ENCODE results near the gene PCDH15.

The PCDH15 gene

DNA sequence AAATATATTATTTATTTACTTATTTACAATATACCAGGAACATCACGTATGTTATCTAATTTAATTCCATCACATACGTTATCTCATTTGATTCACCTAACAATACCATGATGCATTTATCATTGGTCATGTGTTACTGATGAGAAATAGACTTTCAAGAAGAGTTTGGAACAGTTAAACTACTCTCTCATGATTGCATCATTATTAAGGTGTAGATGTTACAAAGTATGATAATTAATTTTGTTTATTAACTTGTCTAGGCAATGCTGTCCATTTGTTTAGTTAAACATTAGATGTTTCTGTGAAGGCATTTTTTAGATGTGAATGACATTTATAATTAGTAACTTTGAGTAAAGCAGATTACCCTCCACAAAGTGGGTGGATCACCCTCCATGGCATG, 32.0 kb upstream of the PCDH15 start:
- H3K14ac ChIP-seq (ENCODE audit: low read length): no peak overlapping the region
- H3K4me2 ChIP-seq (ENCODE audit: low read length): no peak overlapping the region
- H3K4me1 ChIP-seq (ENCODE audit: control insufficient read depth in 1 of 2, insufficient read depth in 2 of 2, low read length in 2 of 2): no peaks in the 10 kb centered on the region
- no peak overlapping the region for H3K4me3 ChIP-seq (ENCODE audit: low read depth, low read length)
- no peak overlapping the region for H4K12ac ChIP-seq (ENCODE audit: low read depth, low read length)
- no peaks in the 10 kb centered on the region for H3K9me3 ChIP-seq (ENCODE audit: insufficient read depth, low read depth, low read length)
- no peak overlapping the region for H3K18ac ChIP-seq (ENCODE audit: low read length)
- H2BK120ac ChIP-seq (ENCODE audit: insufficient read depth, low read length, poor library complexity): no peak overlapping the region
- no peak overlapping the region for H2AK5ac ChIP-seq (ENCODE audit: low read length)
- H2AFZ ChIP-seq (ENCODE audit: insufficient read depth, low read length, poor library complexity): no peak overlapping the region
- no peaks in the 10 kb centered on the region for H3K79me2 ChIP-seq (ENCODE audit: control insufficient read depth, insufficient read depth, low read length, poor library complexity)
- no peaks in the 10 kb centered on the region for H3K27me3 ChIP-seq (ENCODE audit: insufficient read depth, low read length)
- no peaks in the 10 kb centered on the region for H3K79me1 ChIP-seq (ENCODE audit: low read length)
- no peak overlapping the region for H3K4ac ChIP-seq (ENCODE audit: low read depth, low read length)
- WGBS (ENCODE audit: extremely low coverage, insufficient coverage, insufficient read length): no CpG with 5 or more reads among the region's 2 CpGs
- no peak overlapping the region for H2BK5ac ChIP-seq (ENCODE audit: low read depth, low read length, poor library complexity)
- H4K91ac ChIP-seq (ENCODE audit: low read depth, low read length): no peak overlapping the region
- no peak overlapping the region for H2BK12ac ChIP-seq (ENCODE audit: low read length)
- H3K23ac ChIP-seq (ENCODE audit: low read length): no peak overlapping the region
- no peak overlapping the region for H3K27ac ChIP-seq (ENCODE audit: low read depth, low read length)
- no peak overlapping the region for H4K8ac ChIP-seq (ENCODE audit: low read depth, low read length)
- no peak for DNase-seq
- H3K36me3 ChIP-seq (ENCODE audit: control insufficient read depth in 1 of 2, insufficient read depth in 2 of 2, low read length in 2 of 2): no peaks in the 10 kb centered on the region
- no peak overlapping the region for H3K9ac ChIP-seq (ENCODE audit: low read length)

- Histone ChIP-seq H4K91ac (ENCODE audit: low read depth, low read length) (no peak overlapping the region), H3K36me3 (ENCODE audit: control insufficient read depth in 1 of 2, insufficient read depth in 2 of 2, low read length in 2 of 2) (no peaks in the 10 kb centered on the region), H3K4me2 (ENCODE audit: low read length) (no peak overlapping the region), H3K27me3 (ENCODE audit: insufficient read depth, low read length) (no peaks in the 10 kb centered on the region), H3K4me3 (ENCODE audit: low read depth, low read length) (no peak overlapping the region), H2BK5ac (ENCODE audit: low read depth, low read length, poor library complexity) (no peak overlapping the region), H2BK12ac (ENCODE audit: low read length) (no peak overlapping the region), H3K18ac (ENCODE audit: low read length) (no peak overlapping the region), H3K14ac (ENCODE audit: low read length) (no peak overlapping the region), H3K9ac (ENCODE audit: low read length) (no peak overlapping the region), H4K12ac (ENCODE audit: low read depth, low read length) (no peak overlapping the region), H2AFZ (ENCODE audit: insufficient read depth, low read length, poor library complexity) (no peak overlapping the region), H3K9me3 (ENCODE audit: insufficient read depth, low read depth, low read length) (no peaks in the 10 kb centered on the region), H4K8ac (ENCODE audit: low read depth, low read length) (no peak overlapping the region), H3K4me1 (ENCODE audit: control insufficient read depth in 1 of 2, insufficient read depth in 2 of 2, low read length in 2 of 2) (no peaks in the 10 kb centered on the region), H2AK5ac (ENCODE audit: low read length) (no peak overlapping the region), H3K79me1 (ENCODE audit: low read length) (no peaks in the 10 kb centered on the region), H3K27ac (ENCODE audit: low read depth, low read length) (no peak overlapping the region), H3K4ac (ENCODE audit: low read depth, low read length) (no peak overlapping the region), H3K79me2 (ENCODE audit: control insufficient read depth, insufficient read depth, low read length, poor library complexity) (no peaks in the 10 kb centered on the region), H3K23ac (ENCODE audit: low read length) (no peak overlapping the region), H2BK120ac (ENCODE audit: insufficient read depth, low read length, poor library complexity) (no peak overlapping the region)
- DNase-seq: no peak
- no CpG with 5 or more reads among the region's 1 CpG for WGBS (ENCODE audit: extremely low coverage, insufficient coverage, insufficient read length)
These were observed 26.0 kb upstream of the PCDH15 start for GRCh38 chr10:54826994-54827560.

GRCh38 chr10:54815583-54815982, 14.6 kb upstream of the PCDH15 start:
- no peak overlapping the region for H4K91ac ChIP-seq (ENCODE audit: low read depth, low read length)
- H2BK5ac ChIP-seq (ENCODE audit: low read depth, low read length, poor library complexity): no peak overlapping the region
- H3K4me3 ChIP-seq (ENCODE audit: low read depth, low read length): no peak overlapping the region
- no peak overlapping the region for H4K12ac ChIP-seq (ENCODE audit: low read depth, low read length)
- no peak overlapping the region for H3K27ac ChIP-seq (ENCODE audit: low read depth, low read length)
- H3K4me1 ChIP-seq (ENCODE audit: control insufficient read depth in 1 of 2, insufficient read depth in 2 of 2, low read length in 2 of 2): no peaks in the 10 kb centered on the region
- no peak overlapping the region for H2AFZ ChIP-seq (ENCODE audit: insufficient read depth, low read length, poor library complexity)
- no peak overlapping the region for H2BK120ac ChIP-seq (ENCODE audit: insufficient read depth, low read length, poor library complexity)
- H3K9me3 ChIP-seq (ENCODE audit: insufficient read depth, low read depth, low read length): no peaks in the 10 kb centered on the region
- H3K14ac ChIP-seq (ENCODE audit: low read length): no peak overlapping the region
- no peaks in the 10 kb centered on the region for H3K79me1 ChIP-seq (ENCODE audit: low read length)
- no peak overlapping the region for H4K8ac ChIP-seq (ENCODE audit: low read depth, low read length)
- no peak overlapping the region for H3K18ac ChIP-seq (ENCODE audit: low read length)
- no peaks in the 10 kb centered on the region for H3K79me2 ChIP-seq (ENCODE audit: control insufficient read depth, insufficient read depth, low read length, poor library complexity)
- no peak overlapping the region for H2BK12ac ChIP-seq (ENCODE audit: low read length)
- H3K4me2 ChIP-seq (ENCODE audit: low read length): no peak overlapping the region
- DNase-seq: no peak
- no peaks in the 10 kb centered on the region for H3K27me3 ChIP-seq (ENCODE audit: insufficient read depth, low read length)
- no peak overlapping the region for H3K23ac ChIP-seq (ENCODE audit: low read length)
- H2AK5ac ChIP-seq (ENCODE audit: low read length): no peak overlapping the region
- H3K36me3 ChIP-seq (ENCODE audit: control insufficient read depth in 1 of 2, insufficient read depth in 2 of 2, low read length in 2 of 2): no peaks in the 10 kb centered on the region
- H3K4ac ChIP-seq (ENCODE audit: low read depth, low read length): no peak overlapping the region
- no peak overlapping the region for H3K9ac ChIP-seq (ENCODE audit: low read length)
- WGBS (ENCODE audit: extremely low coverage, insufficient coverage, insufficient read length): no CpG with 5 or more reads among the region's 2 CpGs

GRCh38 chr10:54808186-54808935, 7.3 kb upstream of the PCDH15 start:
- Histone ChIP-seq H3K4ac (ENCODE audit: low read depth, low read length) (no peak overlapping the region), H3K14ac (ENCODE audit: low read length) (no peak overlapping the region), H2AK5ac (ENCODE audit: low read length) (no peak overlapping the region), H3K4me3 (ENCODE audit: low read depth, low read length) (no peak overlapping the region), H3K27me3 (ENCODE audit: insufficient read depth, low read length) (no peaks in the 10 kb centered on the region), H2BK5ac (ENCODE audit: low read depth, low read length, poor library complexity) (no peak overlapping the region), H3K79me2 (ENCODE audit: control insufficient read depth, insufficient read depth, low read length, poor library complexity) (no peaks in the 10 kb centered on the region), H4K8ac (ENCODE audit: low read depth, low read length) (no peak overlapping the region), H3K18ac (ENCODE audit: low read length) (no peak overlapping the region), H2BK12ac (ENCODE audit: low read length) (no peak overlapping the region), H3K79me1 (ENCODE audit: low read length) (no peaks in the 10 kb centered on the region), H3K36me3 (ENCODE audit: control insufficient read depth in 1 of 2, insufficient read depth in 2 of 2, low read length in 2 of 2) (no peaks in the 10 kb centered on the region), H3K27ac (ENCODE audit: low read depth, low read length) (no peak overlapping the region), H2AFZ (ENCODE audit: insufficient read depth, low read length, poor library complexity) (no peak overlapping the region), H3K9me3 (ENCODE audit: insufficient read depth, low read depth, low read length) (no peaks in the 10 kb centered on the region), H3K4me2 (ENCODE audit: low read length) (no peak overlapping the region), H3K23ac (ENCODE audit: low read length) (no peak overlapping the region), H3K9ac (ENCODE audit: low read length) (no peak overlapping the region), H4K12ac (ENCODE audit: low read depth, low read length) (no peak overlapping the region), H3K4me1 (ENCODE audit: control insufficient read depth in 1 of 2, insufficient read depth in 2 of 2, low read length in 2 of 2) (no peaks in the 10 kb centered on the region), H4K91ac (ENCODE audit: low read depth, low read length) (no peak overlapping the region), H2BK120ac (ENCODE audit: insufficient read depth, low read length, poor library complexity) (no peak overlapping the region)
- WGBS (ENCODE audit: extremely low coverage, insufficient coverage, insufficient read length): no CpG with 5 or more reads among the region's 1 CpG
- no peak for DNase-seq

Data from trophoblast cell (in vitro differentiated cells and primary cell).